HepG2 (cell line): ENCODE measurements around the gene PRM2. TPM values are rescaled to one million over a fixed set of nuclear protein-coding genes. Genes with fewer than 3 reads are reported as not detected.

ENCODE experiments used
- ATAC-seq: fragments of 200-7000 bp; cut with Tn5 transposase; 3 replicates; pipeline ENCODE4 v1.9.1; 2020; ENCODE audit warnings: mild to moderate bottlenecking, moderate library complexity
- BruUV-seq: library from RNA; stranded (reverse); fragments of 400-500 nt; replicated peaks from 2 replicates; lab custom pipeline; 2021; lab: Mats Ljungman, UMichigan
- CTCF ChIA-PET: fragments of 300-600 bp; formaldehyde crosslinking; extraction: SDS; loops from one replicate; lab custom pipeline; 2021; ENCODE audit warnings: low total read pairs, inconsistent platforms, low intra/inter-chr PET ratio; lab: Yijun Ruan, JAX
- POLR2A ChIA-PET: fragments of 350-600 bp; sonication (Branson Sonifier 250); formaldehyde crosslinking; loops from one replicate; lab custom pipeline; 2020; ENCODE audit warnings: antibody characterized with exemption, inconsistent platforms; lab: Yijun Ruan, JAX
- DNase-seq: peaks from one replicate; pipeline ENCODE4 v3.0.0-alpha.2; 2015; ENCODE audit warnings: low spot score
- FAIRE-seq: peaks from 3 replicates; lab custom pipeline; 2011; peaks lifted over from hg19 to GRCh38; lab: Jason Lieb, UNC
- H2AFZ ChIP-seq: one replicate; pipeline ENCODE4 v1.6.1; 2011; ENCODE audit warnings: low read length, inconsistent platforms
- H3K27ac ChIP-seq: fragments of 300-600 bp; 3 replicates; pipeline ENCODE4 v1.8.0; 2011; ENCODE audit warnings: mixed run types, mild to moderate bottlenecking, mixed read lengths, low read length, inconsistent platforms; ENCODE audit not compliant: insufficient read depth; ENCODE audit errors: extremely low read length
- H3K27me3 ChIP-seq, 2 experiments: fragments of 200-600 bp in 1 of 2; 2 replicates in 1 of 2; 3 replicates in 1 of 2; pipeline versions ENCODE4 v1.6.0 to v1.8.0; 2011; ENCODE audit warnings: low read length in 2 of 2, mild to moderate bottlenecking in 2 of 2, moderate library complexity in 2 of 2, inconsistent platforms in 1 of 2; ENCODE audit not compliant: insufficient read depth in 2 of 2, control insufficient read depth in 1 of 2
- H3K36me3 ChIP-seq, 2 experiments: fragments of 200-600 bp in 1 of 2; replicated peaks in 1 of 2; 2 replicates in 1 of 2; 3 replicates in 1 of 2; pipeline versions ENCODE4 v1.5.1 to v1.8.0; 2011; ENCODE audit warnings: low read length in 2 of 2, inconsistent platforms in 1 of 2; ENCODE audit not compliant: insufficient read depth in 2 of 2, control insufficient read depth in 1 of 2
- H3K4me1 ChIP-seq: 2 replicates; pipeline ENCODE4 v1.5.1; 2012; ENCODE audit warnings: low read length, inconsistent platforms; ENCODE audit not compliant: insufficient read depth
- H3K4me2 ChIP-seq: 2 replicates; pipeline ENCODE4 v1.6.0; 2011; ENCODE audit warnings: low read depth, low read length, inconsistent platforms
- H3K4me3 ChIP-seq, 3 experiments: fragments of 200-600 bp in 1 of 3; sonication (generic), shearing (Covaris generic) in 1 of 3; replicated peaks in 1 of 3; 2 replicates each; pipeline ENCODE4 v1.5.1; 2011 to 2016; ENCODE audit warnings: low read length in 3 of 3, inconsistent platforms in 2 of 3, low read depth in 2 of 3, mild to moderate bottlenecking in 2 of 3, control low read depth in 1 of 3, mixed read lengths in 1 of 3; ENCODE audit not compliant: insufficient read depth in 1 of 3
- H3K79me2 ChIP-seq: one replicate; pipeline ENCODE4 v1.6.1; 2011; ENCODE audit warnings: low read length, inconsistent platforms; ENCODE audit not compliant: insufficient read depth
- H3K9ac ChIP-seq: 2 replicates; pipeline ENCODE4 v1.6.0; 2011; ENCODE audit warnings: mild to moderate bottlenecking, low read depth, low read length, inconsistent platforms; ENCODE audit not compliant: insufficient read depth
- H3K9me3 ChIP-seq: 2 replicates; pipeline ENCODE4 v1.5.1; 2012; ENCODE audit warnings: mild to moderate bottlenecking, low read length
- H4K20me1 ChIP-seq: 2 replicates; pipeline ENCODE4 v1.6.0; 2011; ENCODE audit warnings: inconsistent platforms, mild to moderate bottlenecking, low read length, moderate library complexity; ENCODE audit not compliant: insufficient read depth
- RFXANK ChIP-seq: IDR thresholded peaks from 2 replicates; pipeline ENCODE4 v1.6.1; 2016
- SP1 ChIP-seq, 2 experiments: fragments of 450-650 bp in 1 of 2; sonication (generic) in 1 of 2; formaldehyde crosslinking in 1 of 2; IDR thresholded peaks; 2 replicates each; pipeline versions ENCODE4 v1.4.0 to v1.6.1; 2016 to 2020; ENCODE audit warnings: missing genetic modification reagents in 1 of 2
- STAG1 ChIP-seq: sonication (generic); formaldehyde crosslinking; IDR thresholded peaks from 2 replicates; pipeline ENCODE4 v1.4.0; 2020; ENCODE audit warnings: missing genetic modification reagents
- ZBTB3 ChIP-seq: sonication (generic); formaldehyde crosslinking; IDR thresholded peaks from 2 replicates; pipeline ENCODE4 v1.4.0; 2020; ENCODE audit warnings: low read depth, mild to moderate bottlenecking, moderate library complexity, missing genetic modification reagents, borderline replicate concordance
- ZFP62 ChIP-seq: sonication (generic); formaldehyde crosslinking; IDR thresholded peaks from 2 replicates; pipeline ENCODE4 v1.4.0; 2020; ENCODE audit warnings: missing genetic modification reagents
- ZNF180 ChIP-seq: sonication (generic); formaldehyde crosslinking; IDR thresholded peaks from 2 replicates; pipeline ENCODE4 v1.4.0; 2020; ENCODE audit warnings: low read depth, missing genetic modification reagents, borderline replicate concordance
- ZNF552 ChIP-seq: sonication (generic); formaldehyde crosslinking; IDR thresholded peaks from 2 replicates; pipeline ENCODE4 v1.9.0; 2022; ENCODE audit warnings: missing genetic modification reagents, mild to moderate bottlenecking, borderline replicate concordance
- ZNF660 ChIP-seq: sonication (generic); formaldehyde crosslinking; IDR thresholded peaks from 2 replicates; pipeline ENCODE4 v1.5.1; 2020; ENCODE audit warnings: mild to moderate bottlenecking, low read depth, missing genetic modification reagents, borderline replicate concordance
- ZSCAN20 ChIP-seq: sonication (generic); formaldehyde crosslinking; IDR thresholded peaks from 2 replicates; pipeline ENCODE4 v1.4.0; 2020; ENCODE audit warnings: missing genetic modification reagents, mild to moderate bottlenecking, borderline replicate concordance
- ZSCAN9 ChIP-seq: IDR thresholded peaks from 2 replicates; pipeline ENCODE4 v1.6.1; 2016; ENCODE audit warnings: borderline replicate concordance
- WGBS: methylation state at CpG from one replicate; pipeline ENCODE4 v1.1.6; 2017; ENCODE audit warnings: low lambda C conversion rate; 5-methylcytosine and 5-hydroxymethylcytosine counted together
- in situ Hi-C: cut with HindIII; loops from 2 replicates; pipeline ENCODE4 v1.10.0; 2017; ENCODE audit warnings: low pct_unique_long_range_greater_than_20kb; ENCODE audit not compliant: extremely low pct_ligation_motif_present
- intact Hi-C: fragments of 100-400 bp; cut with micrococcal nuclease; formaldehyde crosslinking; loops from one replicate; pipeline ENCODE4 v1.10.0; 2022; ENCODE audit not compliant: unreplicated experiment
- polyA plus RNA-seq, 8 experiments: library from polyadenylated mRNA; depleted of rRNA in 3 of 8; stranded (reverse) in 7 of 8; unstranded in 1 of 8; fragments of >200 nt; fragmentation: Illumina TruSeq in 4 of 8; extraction: Trizol in 4 of 8; gene quantifications; 2 replicates each; pipeline versions ENCODE4 v1.2.1 to v1.2.3, GENCODE V29; 2011 to 2016; ENCODE audit warnings: low read depth in 4 of 8, missing spikeins in 1 of 8, mixed read lengths in 1 of 8; ENCODE audit not compliant: insufficient read depth in 1 of 8
- total RNA-seq, 5 experiments: library from RNA; depleted of rRNA; stranded (reverse); fragments of >200 nt; fragmentation: Illumina TruSeq; extraction: Trizol; gene quantifications; 2 replicates each; pipeline ENCODE4 v1.2.3, GENCODE V29; 2016; ENCODE audit warnings: low read depth in 1 of 5
- TF ChIP-seq, protein P1 (sequence below): sonication (generic); formaldehyde crosslinking; IDR thresholded peaks from 2 replicates; pipeline ENCODE4 v1.5.1; 2020; ENCODE audit warnings: mild to moderate bottlenecking, missing genetic modification reagents, moderate library complexity

The PRM2 gene
- total and polyA plus RNA-seq, 2 of the 13 experiments (the other 11 are each of a cell fraction or from before 2014, with no cell fraction given), result 0.54 TPM; not detected in 1

DNA sequence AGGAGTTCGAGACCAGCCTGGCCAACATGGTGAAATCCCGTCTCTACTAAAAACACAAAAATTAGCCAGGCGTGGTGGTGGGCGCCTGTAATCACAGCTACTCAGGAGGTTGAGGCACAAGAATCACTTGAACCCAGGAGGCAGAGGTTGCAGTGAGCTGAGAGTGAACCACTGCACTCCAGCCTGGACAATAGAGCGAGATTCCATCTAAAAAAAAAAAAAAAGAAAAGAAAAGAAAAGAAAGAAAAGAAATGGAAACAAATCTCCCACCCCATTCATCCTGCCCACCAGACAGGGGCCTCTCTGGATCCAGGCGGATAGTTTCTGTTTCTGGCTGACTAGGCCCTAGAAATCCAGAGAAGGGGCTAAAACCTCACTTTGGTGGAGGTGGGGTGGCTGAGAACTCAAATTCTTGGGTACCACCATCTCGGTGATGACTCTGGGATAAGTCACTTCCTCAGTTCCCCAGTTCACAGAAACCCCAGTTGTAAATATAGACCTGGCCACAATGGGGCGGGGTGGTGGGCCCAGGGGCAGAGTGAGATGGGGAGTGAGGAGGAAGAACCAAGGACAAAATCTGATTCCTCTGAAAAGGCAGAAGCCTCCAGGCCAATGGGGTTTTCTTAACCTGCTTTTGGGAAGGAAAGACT lies 42.4 kb downstream of the PRM2 start:
- intact Hi-C loops, result no loop called here
- Histone ChIP-seq H3K79me2 (no peaks in the 10 kb centered on the region), H3K4me3 (no peak overlapping the region), H3K27me3 (peaks cover 1 to 15% of the 10 kb centered on the region in 2 experiments; a peak in 3 of 5 replicates), H2AFZ (no peak overlapping the region), H3K27ac (no peak overlapping the region), H3K9me3 (no peaks in the 10 kb centered on the region), H4K20me1 (no peaks in the 10 kb centered on the region), H3K36me3 (no peaks in the 10 kb centered on the region), H3K9ac (no peak overlapping the region), H3K4me1 (peaks cover 29% of the 10 kb centered on the region), H3K4me2 (no peak overlapping the region)
- TF ChIP-seq ZSCAN20 (CRISPR knock-in tag), result no peak
- no peak for TF ChIP-seq ZNF660 (CRISPR knock-in tag)
- 0 out of 2 replicates have a peak, but pooled peaks have one; percentile 11 for TF ChIP-seq STAG1 (CRISPR knock-in tag)
- in situ Hi-C loops, result no loop called here
- DNase-seq (no peak), ATAC-seq (0 out of 3 replicates have a peak, but pooled peaks have one; percentile 9), FAIRE-seq (no peak)
- 37% methylated on average over 8 of the region's 8 CpGs for WGBS
- POLR2A ChIA-PET, result interaction anchor here (1.0 kb wide), 1 partner anchor 22 kb away, joined by 3 read pairs; the partner anchor contains the start of gene SOCS1
- BruUV-seq, result no TSS peak
- CTCF ChIA-PET, result no interaction called here

DNA sequence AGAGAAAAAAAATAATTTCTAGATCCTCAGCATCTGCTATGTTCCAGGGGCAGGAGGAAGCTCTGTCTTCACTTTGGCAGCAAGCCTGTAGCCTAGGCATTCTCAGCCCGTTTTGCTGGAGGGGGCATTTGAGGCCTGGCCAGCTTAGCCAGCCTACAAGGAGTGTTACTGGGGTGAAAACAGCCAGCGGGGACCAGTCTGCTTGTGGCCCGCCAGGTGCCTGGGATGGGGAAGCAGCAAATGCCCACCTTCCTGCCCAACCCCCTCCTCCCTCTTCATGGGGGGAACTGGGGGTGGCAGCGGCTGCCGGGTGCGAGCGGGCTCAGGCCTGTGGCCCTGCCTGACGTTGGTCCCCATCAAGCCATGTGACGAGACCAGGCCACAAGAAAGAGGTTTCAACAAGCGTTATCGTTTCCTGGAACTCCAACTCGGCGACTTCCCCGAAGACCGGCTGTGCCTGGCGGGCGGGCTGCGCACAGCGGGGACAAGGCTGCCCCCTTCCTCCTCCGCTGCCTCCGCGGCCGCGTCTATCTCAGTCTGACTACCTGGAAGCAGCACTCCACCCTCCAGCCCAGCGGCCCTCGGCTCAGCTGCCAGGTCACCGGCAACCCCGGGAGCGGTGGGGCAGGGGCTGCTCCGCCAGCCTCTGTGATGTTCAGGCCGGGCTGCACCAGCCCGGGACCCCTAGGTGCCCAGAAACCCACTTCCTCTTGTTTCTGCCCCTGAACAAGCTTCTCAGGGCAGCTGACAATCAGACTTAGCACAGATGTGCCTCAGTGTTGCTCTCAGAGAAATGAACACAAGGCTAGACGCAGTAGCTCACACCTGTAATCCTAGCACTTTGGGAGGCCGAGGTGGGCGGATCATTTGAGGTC lies 43.2 kb downstream of the PRM2 start:
- ATAC-seq, result peak; percentile 12; the same call in 2 of the 3 replicates
- H3K27ac ChIP-seq, result no peak overlapping the region
- peaks cover 29% of the 10 kb centered on the region for H3K4me1 ChIP-seq
- no peaks in the 10 kb centered on the region for H3K79me2 ChIP-seq
- H3K9ac ChIP-seq, result no peak overlapping the region
- POLR2A ChIA-PET, result interaction anchor here (1.0 kb wide), 1 partner anchor 23 kb away, joined by 3 read pairs; the partner anchor contains the start of gene SOCS1
- no peak for DNase-seq
- H2AFZ ChIP-seq, result no peak overlapping the region
- H3K4me3 ChIP-seq, result no peak overlapping the region
- H4K20me1 ChIP-seq, result no peaks in the 10 kb centered on the region
- no peaks in the 10 kb centered on the region for H3K9me3 ChIP-seq
- 60% methylated on average over 33 of the region's 35 CpGs for WGBS
- no TSS peak for BruUV-seq
- FAIRE-seq, result no peak
- H3K4me2 ChIP-seq, result no peak overlapping the region
- in situ Hi-C loops, result no loop called here
- H3K36me3 ChIP-seq, result no peaks in the 10 kb centered on the region
- CTCF ChIA-PET, result no interaction called here
- H3K27me3 ChIP-seq, result peaks cover 1 to 18% of the 10 kb centered on the region in 2 experiments; a peak in 3 of 5 replicates
- intact Hi-C loops, result no loop called here
- TF ChIP-seq ZNF180 (CRISPR knock-in tag), result no peak
- no peak for TF ChIP-seq ZBTB3 (CRISPR knock-in tag)
- TF ChIP-seq, protein P1, sequence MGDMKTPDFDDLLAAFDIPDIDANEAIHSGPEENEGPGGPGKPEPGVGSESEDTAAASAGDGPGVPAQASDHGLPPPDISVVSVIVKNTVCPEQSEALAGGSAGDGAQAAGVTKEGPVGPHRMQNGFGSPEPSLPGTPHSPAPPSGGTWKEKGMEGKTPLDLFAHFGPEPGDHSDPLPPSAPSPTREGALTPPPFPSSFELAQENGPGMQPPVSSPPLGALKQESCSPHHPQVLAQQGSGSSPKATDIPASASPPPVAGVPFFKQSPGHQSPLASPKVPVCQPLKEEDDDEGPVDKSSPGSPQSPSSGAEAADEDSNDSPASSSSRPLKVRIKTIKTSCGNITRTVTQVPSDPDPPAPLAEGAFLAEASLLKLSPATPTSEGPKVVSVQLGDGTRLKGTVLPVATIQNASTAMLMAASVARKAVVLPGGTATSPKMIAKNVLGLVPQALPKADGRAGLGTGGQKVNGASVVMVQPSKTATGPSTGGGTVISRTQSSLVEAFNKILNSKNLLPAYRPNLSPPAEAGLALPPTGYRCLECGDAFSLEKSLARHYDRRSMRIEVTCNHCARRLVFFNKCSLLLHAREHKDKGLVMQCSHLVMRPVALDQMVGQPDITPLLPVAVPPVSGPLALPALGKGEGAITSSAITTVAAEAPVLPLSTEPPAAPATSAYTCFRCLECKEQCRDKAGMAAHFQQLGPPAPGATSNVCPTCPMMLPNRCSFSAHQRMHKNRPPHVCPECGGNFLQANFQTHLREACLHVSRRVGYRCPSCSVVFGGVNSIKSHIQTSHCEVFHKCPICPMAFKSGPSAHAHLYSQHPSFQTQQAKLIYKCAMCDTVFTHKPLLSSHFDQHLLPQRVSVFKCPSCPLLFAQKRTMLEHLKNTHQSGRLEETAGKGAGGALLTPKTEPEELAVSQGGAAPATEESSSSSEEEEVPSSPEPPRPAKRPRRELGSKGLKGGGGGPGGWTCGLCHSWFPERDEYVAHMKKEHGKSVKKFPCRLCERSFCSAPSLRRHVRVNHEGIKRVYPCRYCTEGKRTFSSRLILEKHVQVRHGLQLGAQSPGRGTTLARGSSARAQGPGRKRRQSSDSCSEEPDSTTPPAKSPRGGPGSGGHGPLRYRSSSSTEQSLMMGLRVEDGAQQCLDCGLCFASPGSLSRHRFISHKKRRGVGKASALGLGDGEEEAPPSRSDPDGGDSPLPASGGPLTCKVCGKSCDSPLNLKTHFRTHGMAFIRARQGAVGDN, result peak; percentile 33
- TF ChIP-seq SP1 (IDR thresholded peaks at IDR 0.05), result no peak
- TF ChIP-seq SP1 (CRISPR knock-in tag; IDR thresholded peaks at IDR 0.05), result no peak
- no peak for TF ChIP-seq ZSCAN9
- TF ChIP-seq RFXANK (CRISPR knock-in tag), result no peak
- TF ChIP-seq ZNF552 (CRISPR knock-in tag), result no peak
- no peak for TF ChIP-seq ZFP62 (CRISPR knock-in tag)
